ENCODE results near the gene SIL1.

SIL1 gene

GRCh38 chr5:139021346-139021745 is 176.8 kb downstream of the SIL1 start:
- ChIA-PET CTCF (no interaction called here), POLR2A (no interaction called here)
- no peak for DNase-seq
- no peaks in the 10 kb centered on the region for H3K9me3 ChIP-seq (ENCODE audit: control extremely low read depth in 1 of 5, control insufficient read depth in 4 of 5, insufficient read depth in 2 of 5, low read depth in 1 of 5, low read length in 4 of 5)
- no peak overlapping the region for H3K27ac ChIP-seq (ENCODE audit: insufficient read depth in 1 of 2, low read depth in 1 of 2, low read length in 2 of 2, poor library complexity in 1 of 2, severe bottlenecking in 2 of 2)
- peaks cover 0 to 25% (median 5%) of the 10 kb centered on the region in 4 experiments for H3K4me1 ChIP-seq (ENCODE audit: control extremely low read depth in 1 of 4, control insufficient read depth in 4 of 4, insufficient read depth in 4 of 4, low read length in 3 of 4)
- H3K36me3 ChIP-seq (ENCODE audit: control insufficient read depth in 4 of 4, insufficient read depth in 4 of 4, low read length in 3 of 4) = peaks cover 12 to 52% (median 26%) of the 10 kb centered on the region in 4 experiments
- no peaks in the 10 kb centered on the region for H3K27me3 ChIP-seq (replicated peaks in 2 of 5; ENCODE audit: control insufficient read depth in 4 of 5, insufficient read depth in 5 of 5, low read length in 4 of 5)
- H3K4me3 ChIP-seq (ENCODE audit: control insufficient read depth in 1 of 7, extremely low read depth in 1 of 7, insufficient read depth in 4 of 7, low read depth in 2 of 7, low read length in 6 of 7) = no peak overlapping the region
- WGBS (ENCODE audit: insufficient coverage) = 100% methylated on average over 3 of the region's 3 CpGs

DNA sequence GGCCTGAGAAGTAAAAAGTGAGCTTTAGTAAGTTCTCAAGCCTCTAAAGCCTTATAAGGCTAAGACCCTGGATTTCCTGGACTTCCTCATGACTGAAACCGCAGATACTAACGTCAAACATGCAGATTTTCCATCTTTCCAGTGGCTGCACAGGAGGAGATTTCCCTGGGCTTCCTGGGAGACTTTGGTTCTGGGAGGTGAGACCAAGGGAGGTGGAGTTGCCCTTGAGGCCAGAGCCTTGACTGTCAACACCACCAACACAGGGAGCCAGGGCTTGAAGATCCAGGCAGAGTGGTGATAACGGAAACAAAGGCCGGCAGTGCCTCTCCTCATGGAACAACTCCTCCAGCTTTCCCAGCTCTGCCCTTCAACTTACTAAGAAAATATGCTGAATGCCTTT is 178.3 kb downstream of the SIL1 start:
- Histone ChIP-seq H3K27me3 (replicated peaks in 2 of 5; ENCODE audit: control insufficient read depth in 4 of 5, insufficient read depth in 5 of 5, low read length in 4 of 5) (no peaks in the 10 kb centered on the region), H3K27ac (ENCODE audit: insufficient read depth in 1 of 2, low read depth in 1 of 2, low read length in 2 of 2, poor library complexity in 1 of 2, severe bottlenecking in 2 of 2) (no peak overlapping the region), H3K9me3 (ENCODE audit: control extremely low read depth in 1 of 5, control insufficient read depth in 4 of 5, insufficient read depth in 2 of 5, low read depth in 1 of 5, low read length in 4 of 5) (no peaks in the 10 kb centered on the region), H3K36me3 (ENCODE audit: control insufficient read depth in 4 of 4, insufficient read depth in 4 of 4, low read length in 3 of 4) (peaks cover 11 to 56% (median 23%) of the 10 kb centered on the region in 4 experiments), H3K4me1 (ENCODE audit: control extremely low read depth in 1 of 4, control insufficient read depth in 4 of 4, insufficient read depth in 4 of 4, low read length in 3 of 4) (peaks cover 0 to 25% (median 5%) of the 10 kb centered on the region in 4 experiments), H3K4me3 (ENCODE audit: control insufficient read depth in 1 of 7, extremely low read depth in 1 of 7, insufficient read depth in 4 of 7, low read depth in 2 of 7, low read length in 6 of 7) (no peak overlapping the region)
- 53% methylated on average over 3 of the region's 4 CpGs for WGBS (ENCODE audit: insufficient coverage)
- DNase-seq = no peak
- ChIA-PET POLR2A (no interaction called here), CTCF (no interaction called here)

- peaks cover 0 to 19% (median 5%) of the 10 kb centered on the region in 4 experiments for H3K4me1 ChIP-seq (ENCODE audit: control extremely low read depth in 1 of 4, control insufficient read depth in 4 of 4, insufficient read depth in 4 of 4, low read length in 3 of 4)
- H3K27ac ChIP-seq (ENCODE audit: insufficient read depth in 1 of 2, low read depth in 1 of 2, low read length in 2 of 2, poor library complexity in 1 of 2, severe bottlenecking in 2 of 2) = no peak overlapping the region
- no peak overlapping the region for H3K4me3 ChIP-seq (ENCODE audit: control insufficient read depth in 1 of 7, extremely low read depth in 1 of 7, insufficient read depth in 4 of 7, low read depth in 2 of 7, low read length in 6 of 7)
- ChIA-PET CTCF (no interaction called here), POLR2A (no interaction called here)
- WGBS (ENCODE audit: insufficient coverage) = 100% methylated on average over 1 of the region's 3 CpGs
- DNase-seq = no peak
- peaks cover 11 to 57% (median 23%) of the 10 kb centered on the region in 4 experiments for H3K36me3 ChIP-seq (ENCODE audit: control insufficient read depth in 4 of 4, insufficient read depth in 4 of 4, low read length in 3 of 4)
- no peaks in the 10 kb centered on the region for H3K27me3 ChIP-seq (replicated peaks in 2 of 5; ENCODE audit: control insufficient read depth in 4 of 5, insufficient read depth in 5 of 5, low read length in 4 of 5)
- H3K9me3 ChIP-seq (ENCODE audit: control extremely low read depth in 1 of 5, control insufficient read depth in 4 of 5, insufficient read depth in 2 of 5, low read depth in 1 of 5, low read length in 4 of 5) = no peaks in the 10 kb centered on the region
These were observed 179.0 kb downstream of the SIL1 start for GRCh38 chr5:139019211-139019610.

- Histone ChIP-seq H3K36me3 (ENCODE audit: control insufficient read depth in 4 of 4, insufficient read depth in 4 of 4, low read length in 3 of 4) (peaks cover 11 to 58% (median 24%) of the 10 kb centered on the region in 4 experiments), H3K4me3 (ENCODE audit: control insufficient read depth in 1 of 7, extremely low read depth in 1 of 7, insufficient read depth in 4 of 7, low read depth in 2 of 7, low read length in 6 of 7) (no peak overlapping the region), H3K9me3 (ENCODE audit: control extremely low read depth in 1 of 5, control insufficient read depth in 4 of 5, insufficient read depth in 2 of 5, low read depth in 1 of 5, low read length in 4 of 5) (no peaks in the 10 kb centered on the region), H3K27ac (ENCODE audit: insufficient read depth in 1 of 2, low read depth in 1 of 2, low read length in 2 of 2, poor library complexity in 1 of 2, severe bottlenecking in 2 of 2) (no peak overlapping the region), H3K27me3 (replicated peaks in 2 of 5; ENCODE audit: control insufficient read depth in 4 of 5, insufficient read depth in 5 of 5, low read length in 4 of 5) (no peaks in the 10 kb centered on the region), H3K4me1 (ENCODE audit: control extremely low read depth in 1 of 4, control insufficient read depth in 4 of 4, insufficient read depth in 4 of 4, low read length in 3 of 4) (peaks cover 0 to 4% (median 0%) of the 10 kb centered on the region in 4 experiments)
- 95% methylated on average over 3 of the region's 5 CpGs for WGBS (ENCODE audit: insufficient coverage)
- CTCF ChIA-PET = no interaction called here
- DNase-seq = no peak
- POLR2A ChIA-PET = no interaction called here
These were observed 180.5 kb downstream of the SIL1 start for GRCh38 chr5:139017624-139018023.

GRCh38 chr5:139016186-139016585 is 182.0 kb downstream of the SIL1 start:
- ChIA-PET CTCF (no interaction called here), POLR2A (no interaction called here)
- Histone ChIP-seq H3K27ac (ENCODE audit: insufficient read depth in 1 of 2, low read depth in 1 of 2, low read length in 2 of 2, poor library complexity in 1 of 2, severe bottlenecking in 2 of 2) (no peak overlapping the region), H3K9me3 (ENCODE audit: control extremely low read depth in 1 of 5, control insufficient read depth in 4 of 5, insufficient read depth in 2 of 5, low read depth in 1 of 5, low read length in 4 of 5) (no peaks in the 10 kb centered on the region), H3K36me3 (ENCODE audit: control insufficient read depth in 4 of 4, insufficient read depth in 4 of 4, low read length in 3 of 4) (peaks cover 13 to 55% (median 20%) of the 10 kb centered on the region in 4 experiments), H3K4me3 (ENCODE audit: control insufficient read depth in 1 of 7, extremely low read depth in 1 of 7, insufficient read depth in 4 of 7, low read depth in 2 of 7, low read length in 6 of 7) (no peak overlapping the region), H3K27me3 (replicated peaks in 2 of 5; ENCODE audit: control insufficient read depth in 4 of 5, insufficient read depth in 5 of 5, low read length in 4 of 5) (no peaks in the 10 kb centered on the region), H3K4me1 (ENCODE audit: control extremely low read depth in 1 of 4, control insufficient read depth in 4 of 4, insufficient read depth in 4 of 4, low read length in 3 of 4) (no peaks in the 10 kb centered on the region)
- no peak for DNase-seq
- WGBS (ENCODE audit: insufficient coverage) = 97% methylated on average over 3 of the region's 3 CpGs

DNA sequence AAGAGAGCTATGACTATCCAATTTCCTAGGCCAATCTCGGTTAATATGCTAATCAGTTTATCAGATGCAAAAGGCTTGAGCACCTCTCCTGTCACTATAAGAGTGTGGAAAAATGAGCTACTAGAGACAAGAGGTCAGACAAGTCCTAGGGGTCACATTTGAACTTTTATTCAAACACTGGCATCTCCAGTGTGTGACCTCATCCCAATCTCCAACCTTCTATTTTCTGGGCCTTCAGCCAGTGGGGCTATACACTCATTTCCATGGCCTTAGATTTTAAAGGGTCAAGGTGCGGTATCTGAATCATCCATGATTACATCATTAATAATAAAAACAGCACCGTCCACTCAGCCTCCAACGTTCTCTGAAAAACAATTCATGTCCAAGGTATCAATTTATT is 183.4 kb downstream of the SIL1 start:
- CTCF ChIA-PET = no interaction called here

GRCh38 chr5:139012176-139012575 is 186.0 kb downstream of the SIL1 start:
- WGBS (ENCODE audit: insufficient coverage) = 100% methylated on average over 4 of the region's 4 CpGs
- H3K27me3 ChIP-seq (replicated peaks in 2 of 5; ENCODE audit: control insufficient read depth in 4 of 5, insufficient read depth in 5 of 5, low read length in 4 of 5) = no peaks in the 10 kb centered on the region
- H3K36me3 ChIP-seq (ENCODE audit: control insufficient read depth in 4 of 4, insufficient read depth in 4 of 4, low read length in 3 of 4) = peaks cover 0 to 17% (median 6%) of the 10 kb centered on the region in 4 experiments
- H3K4me3 ChIP-seq (ENCODE audit: control insufficient read depth in 1 of 7, extremely low read depth in 1 of 7, insufficient read depth in 4 of 7, low read depth in 2 of 7, low read length in 6 of 7) = no peak overlapping the region
- POLR2A ChIA-PET = no interaction called here
- CTCF ChIA-PET = interaction anchor here (1.1 kb wide), 1 partner anchor 58 kb away, joined by 5 read pairs; no protein-coding TSS in a partner anchor
- H3K27ac ChIP-seq (ENCODE audit: insufficient read depth in 1 of 2, low read depth in 1 of 2, low read length in 2 of 2, poor library complexity in 1 of 2, severe bottlenecking in 2 of 2) = no peak overlapping the region
- no peaks in the 10 kb centered on the region for H3K4me1 ChIP-seq (ENCODE audit: control extremely low read depth in 1 of 4, control insufficient read depth in 4 of 4, insufficient read depth in 4 of 4, low read length in 3 of 4)
- no peaks in the 10 kb centered on the region for H3K9me3 ChIP-seq (ENCODE audit: control extremely low read depth in 1 of 5, control insufficient read depth in 4 of 5, insufficient read depth in 2 of 5, low read depth in 1 of 5, low read length in 4 of 5)
- DNase-seq = no peak

More for the DNA sequence above, 183.4 kb downstream of the SIL1 start:
- POLR2A ChIA-PET = no interaction called here
- Histone ChIP-seq H3K4me1 (ENCODE audit: control extremely low read depth in 1 of 4, control insufficient read depth in 4 of 4, insufficient read depth in 4 of 4, low read length in 3 of 4) (no peaks in the 10 kb centered on the region), H3K9me3 (ENCODE audit: control extremely low read depth in 1 of 5, control insufficient read depth in 4 of 5, insufficient read depth in 2 of 5, low read depth in 1 of 5, low read length in 4 of 5) (no peaks in the 10 kb centered on the region), H3K36me3 (ENCODE audit: control insufficient read depth in 4 of 4, insufficient read depth in 4 of 4, low read length in 3 of 4) (peaks cover 7 to 41% (median 10%) of the 10 kb centered on the region in 4 experiments), H3K27ac (ENCODE audit: insufficient read depth in 1 of 2, low read depth in 1 of 2, low read length in 2 of 2, poor library complexity in 1 of 2, severe bottlenecking in 2 of 2) (no peak overlapping the region), H3K27me3 (replicated peaks in 2 of 5; ENCODE audit: control insufficient read depth in 4 of 5, insufficient read depth in 5 of 5, low read length in 4 of 5) (no peaks in the 10 kb centered on the region), H3K4me3 (ENCODE audit: control insufficient read depth in 1 of 7, extremely low read depth in 1 of 7, insufficient read depth in 4 of 7, low read depth in 2 of 7, low read length in 6 of 7) (no peak overlapping the region)
- WGBS (ENCODE audit: insufficient coverage) = 100% methylated on average over 4 of the region's 4 CpGs
- DNase-seq = no peak
